ENCODE data around the gene FBLN2.

FBLN2 gene

DNA sequence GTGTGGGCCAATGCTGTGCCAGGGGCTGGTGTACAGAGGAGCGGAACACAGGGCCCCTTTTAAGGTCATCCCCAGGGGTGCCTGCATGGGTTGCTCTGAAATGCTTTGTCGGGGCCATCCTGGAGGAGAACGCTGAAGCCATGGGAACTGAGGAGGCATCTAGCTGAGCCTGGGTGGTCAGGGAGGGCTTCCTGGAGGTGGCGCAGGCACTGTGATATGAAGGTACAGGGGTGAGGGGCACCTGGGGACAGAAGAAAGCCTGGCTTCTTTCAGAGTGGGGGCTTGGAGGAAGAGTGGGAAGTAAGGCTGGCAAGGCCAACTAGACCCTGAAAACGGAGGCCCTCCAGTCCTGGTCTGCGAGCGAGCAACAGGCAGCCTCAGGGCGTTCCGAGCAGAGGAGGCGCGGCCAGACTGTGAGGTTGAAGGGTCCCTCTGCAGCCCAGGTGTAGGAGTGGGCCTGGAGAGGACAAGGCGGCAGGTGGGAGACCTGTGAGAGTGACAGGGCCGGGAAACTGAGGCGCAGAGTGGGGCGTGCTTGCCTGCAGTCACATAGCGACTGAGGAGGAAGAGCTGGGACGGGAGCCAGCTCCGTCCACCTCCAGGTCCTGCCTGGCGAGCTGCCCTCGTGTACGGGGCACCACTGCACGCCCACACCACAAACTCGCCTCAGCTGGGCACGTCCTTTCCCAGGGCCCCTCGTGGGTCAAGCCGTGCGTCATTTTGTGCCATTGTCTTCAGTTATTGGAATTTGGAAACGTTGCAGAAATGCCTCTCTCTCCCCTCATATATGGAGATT lies 4.1 kb downstream of the FBLN2 start:
- POLR2A ChIA-PET (ENCODE audit: low non-redundant PET): no interaction called here

GRCh38 chr3:13553686-13554085 lies 4.8 kb downstream of the FBLN2 start:
- ChIA-PET CTCF (interaction anchor here (1.0 kb wide), 1 partner anchor 57 kb away, joined by 4 read pairs; no protein-coding TSS in a partner anchor), POLR2A (ENCODE audit: low non-redundant PET) (no interaction called here)
- TF ChIP-seq CTCF (conservative IDR thresholded peaks at IDR 0.05; ENCODE audit: low read depth): no peak
- DNase-seq (ENCODE audit: low spot score): no peak
- peak overlapping the region; percentile 0; the same call in 1 of the 2 replicates for H3K27ac ChIP-seq

More for the DNA sequence above, 4.1 kb downstream of the FBLN2 start:
- no peak for DNase-seq (ENCODE audit: low spot score)
- H3K27ac ChIP-seq: peak overlapping the region; percentile 0; the same call in 1 of the 2 replicates
- CTCF ChIA-PET: interaction anchor here (1.0 kb wide), 1 partner anchor 57 kb away, joined by 4 read pairs; no protein-coding TSS in a partner anchor
- no peak for TF ChIP-seq CTCF (conservative IDR thresholded peaks at IDR 0.05; ENCODE audit: low read depth)

DNA sequence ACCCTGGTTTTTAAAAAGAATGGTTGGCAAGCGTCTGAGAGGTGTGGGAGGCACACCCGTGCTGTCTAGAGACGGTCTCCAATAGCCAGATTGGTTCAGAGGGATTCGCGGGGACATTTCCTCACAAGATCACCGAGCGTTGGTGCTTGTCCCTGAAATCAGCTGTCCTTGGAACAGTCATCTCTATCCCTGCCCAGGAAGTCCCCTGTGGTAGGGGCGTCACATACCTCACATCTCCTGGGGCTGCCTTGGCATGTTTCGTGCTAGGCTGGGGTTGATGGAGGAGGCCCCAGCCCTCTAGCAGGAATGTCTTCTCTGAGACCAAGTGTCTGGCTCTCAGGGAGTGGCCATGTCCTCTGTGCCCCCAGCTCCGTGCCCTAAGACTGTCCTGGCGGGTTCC lies 6.8 kb downstream of the FBLN2 start:
- CTCF ChIA-PET: no interaction called here
- POLR2A ChIA-PET (ENCODE audit: low non-redundant PET): no interaction called here
- no peak for TF ChIP-seq CTCF (conservative IDR thresholded peaks at IDR 0.05; ENCODE audit: low read depth)
- no peak for DNase-seq (ENCODE audit: low spot score)
- peak overlapping the region; percentile 45 for H3K27ac ChIP-seq

DNA sequence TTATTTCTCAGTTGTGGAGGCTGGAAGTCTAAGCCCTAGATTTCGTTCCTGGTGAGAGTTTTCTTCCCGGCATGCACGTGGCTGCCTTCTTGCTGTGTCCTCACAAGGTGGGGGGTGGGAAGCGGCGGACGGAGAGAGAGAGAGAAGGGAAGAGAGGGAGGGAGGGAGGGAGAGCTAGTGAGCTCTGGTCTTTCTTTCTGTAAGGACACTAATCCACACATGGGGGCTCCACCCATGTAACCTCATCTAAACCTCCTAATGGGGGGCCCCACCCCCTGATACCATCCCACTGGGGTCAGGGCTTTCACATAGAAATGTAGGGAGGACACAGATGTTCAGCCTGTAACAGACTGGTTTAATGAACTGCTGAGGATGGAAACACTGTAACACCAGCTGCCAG lies 7.3 kb downstream of the FBLN2 start:
- ChIA-PET CTCF (no interaction called here), POLR2A (ENCODE audit: low non-redundant PET) (no interaction called here)
- H3K27ac ChIP-seq: peak overlapping the region; percentile 45
- no peak for DNase-seq (ENCODE audit: low spot score)
- no peak for TF ChIP-seq CTCF (conservative IDR thresholded peaks at IDR 0.05; ENCODE audit: low read depth)

DNA sequence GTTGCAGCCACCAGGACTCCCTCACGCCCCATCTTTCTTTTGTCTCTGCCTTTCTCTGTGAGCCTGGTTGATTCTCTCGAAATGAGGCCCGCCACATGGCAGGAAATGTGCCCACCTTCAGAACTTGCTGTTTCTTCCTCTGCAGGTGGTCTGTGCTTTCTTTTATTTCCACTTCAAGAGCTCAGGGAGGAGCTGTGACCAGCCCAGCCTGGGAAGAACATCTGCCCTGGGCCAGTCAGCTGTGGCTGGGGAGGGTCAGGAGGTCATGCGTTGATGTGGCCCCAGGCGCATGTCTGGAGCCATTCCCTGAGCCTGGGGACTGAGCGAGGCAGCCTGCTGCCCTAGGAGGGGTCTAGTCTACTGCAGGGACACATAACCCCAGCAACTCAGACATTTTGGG lies 8.0 kb downstream of the FBLN2 start:
- peak overlapping the region; percentile 45 for H3K27ac ChIP-seq
- TF ChIP-seq CTCF (conservative IDR thresholded peaks at IDR 0.05; ENCODE audit: low read depth): no peak
- ChIA-PET CTCF (no interaction called here), POLR2A (ENCODE audit: low non-redundant PET) (no interaction called here)
- no peak for DNase-seq (ENCODE audit: low spot score)

- CTCF ChIA-PET: no interaction called here
Observed at GRCh38 chr3:13557417-13557816, 8.5 kb downstream of the FBLN2 start.

More at GRCh38 chr3:13557417-13557816, 8.5 kb downstream of the FBLN2 start:
- no peak for TF ChIP-seq CTCF (conservative IDR thresholded peaks at IDR 0.05; ENCODE audit: low read depth)
- DNase-seq (ENCODE audit: low spot score): no peak
- peak overlapping the region; percentile 45 for H3K27ac ChIP-seq
- POLR2A ChIA-PET (ENCODE audit: low non-redundant PET): no interaction called here

Data from RWPE1 (cell line).